ENCODE measurements around the gene FNDC3A. TPM values are rescaled to one million over a fixed set of nuclear protein-coding genes. Genes with fewer than 3 reads are reported as not detected.
A peak's percentile ranks its signal among the peaks of the same experiment; 100 is the strongest.
"Not testable (repeated sequence)": the region's sequence is repeated elsewhere in the genome, so short reads cannot be mapped to it uniquely, and the experiment has no call there.

The FNDC3A gene
- total RNA-seq, 1 donor from 2014 or later = 18.4 TPM

- DNase-seq = no peak
- intact Hi-C loops (cut with micrococcal nuclease) = no loop called here
- no peak for ATAC-seq
Observed at GRCh38 chr13:49113526-49114286, 138.0 kb downstream of the FNDC3A start.

DNA sequence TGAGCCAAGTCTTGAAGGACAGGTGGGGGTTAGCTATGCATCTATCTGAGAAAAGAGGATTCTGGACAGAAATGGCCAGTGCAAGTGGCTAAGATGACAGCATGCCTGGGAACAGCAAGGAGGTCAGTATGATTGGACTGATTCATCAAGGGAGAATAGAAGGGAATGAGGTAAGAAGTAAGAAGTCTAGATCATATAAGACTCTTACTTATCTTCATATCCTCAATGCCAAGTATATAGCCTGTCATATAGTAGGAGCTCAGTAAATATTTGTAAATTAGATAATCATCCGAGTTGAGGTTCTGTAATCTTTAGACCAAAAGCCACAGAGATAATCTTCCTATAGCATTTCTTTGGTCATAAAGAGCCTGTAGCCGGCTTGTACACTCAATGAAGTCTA is 141.2 kb downstream of the FNDC3A start:
- no peak for DNase-seq
- intact Hi-C loops (cut with micrococcal nuclease) = no loop called here
- no peak for ATAC-seq

- peak; percentile 8 for DNase-seq
- intact Hi-C loops (cut with micrococcal nuclease); ATAC-seq: not testable (repeated sequence)
Observed at GRCh38 chr13:49118455-49118854, 142.7 kb downstream of the FNDC3A start.

- no peak for ATAC-seq
- intact Hi-C loops (cut with micrococcal nuclease) = no loop called here
- no peak for DNase-seq
Observed at GRCh38 chr13:49124693-49125304, 149.1 kb downstream of the FNDC3A start.

DNA sequence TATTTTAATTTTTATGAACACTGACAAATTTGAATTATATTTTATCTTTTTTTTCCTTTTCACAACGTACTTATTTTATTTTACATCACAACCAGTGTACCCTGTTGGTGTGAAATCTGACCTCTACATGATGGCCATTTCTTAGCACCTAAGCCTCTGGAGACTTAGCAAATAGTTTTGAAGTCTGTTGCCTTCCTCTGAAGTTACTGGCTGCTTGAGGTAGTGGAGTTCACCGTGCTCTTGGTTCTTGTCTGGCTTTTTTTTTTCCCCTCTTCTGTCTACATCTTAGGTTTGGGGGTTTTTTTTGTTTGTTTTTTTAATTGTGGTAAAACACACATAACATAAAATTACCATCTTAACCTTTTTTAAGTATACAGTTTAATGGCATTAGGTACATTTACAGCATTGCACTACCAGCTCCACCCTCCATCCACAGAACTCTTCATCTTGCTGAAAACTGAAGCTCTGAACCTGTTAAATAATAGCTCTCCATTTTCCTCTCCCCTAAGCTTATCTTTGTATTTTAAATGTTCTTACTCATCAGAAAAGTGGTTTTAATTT is 150.3 kb downstream of the FNDC3A start:
- no peak for ATAC-seq
- DNase-seq = no peak
- intact Hi-C loops (cut with micrococcal nuclease) = no loop called here

DNA sequence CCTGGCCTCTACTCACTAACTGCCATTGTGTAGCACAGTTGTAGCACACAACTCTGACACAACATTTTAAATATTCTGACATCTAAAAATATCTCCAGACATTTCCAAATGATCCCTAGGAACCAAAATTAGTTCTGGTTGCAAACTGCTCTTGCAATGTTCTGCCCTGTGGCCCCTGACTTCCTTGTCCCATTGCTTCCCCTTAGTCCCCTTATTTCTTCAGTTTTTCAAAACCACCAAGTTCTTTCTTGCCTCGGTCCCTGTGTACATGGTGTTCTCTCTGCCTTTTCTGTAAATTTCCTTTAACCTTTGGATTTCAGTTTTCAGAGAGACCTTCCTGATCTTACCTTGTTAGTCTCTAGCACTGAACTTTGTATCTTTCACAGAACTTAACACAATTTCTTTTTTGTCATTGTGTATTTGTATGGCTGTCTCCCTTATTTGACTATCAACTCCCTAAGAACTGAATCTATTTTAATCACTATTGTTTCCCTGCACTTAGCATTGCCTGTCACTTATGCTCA is 156.8 kb downstream of the FNDC3A start:
- intact Hi-C loops (cut with micrococcal nuclease) = no loop called here
- peak; percentile 51 for ATAC-seq

GRCh38 chr13:49134305-49134704 is 158.6 kb downstream of the FNDC3A start:
- intact Hi-C loops (cut with micrococcal nuclease) = no loop called here
- ATAC-seq (no peak), DNase-seq (no peak)

More for the DNA sequence above, 156.8 kb downstream of the FNDC3A start:
- DNase-seq = peak; percentile 8

DNA sequence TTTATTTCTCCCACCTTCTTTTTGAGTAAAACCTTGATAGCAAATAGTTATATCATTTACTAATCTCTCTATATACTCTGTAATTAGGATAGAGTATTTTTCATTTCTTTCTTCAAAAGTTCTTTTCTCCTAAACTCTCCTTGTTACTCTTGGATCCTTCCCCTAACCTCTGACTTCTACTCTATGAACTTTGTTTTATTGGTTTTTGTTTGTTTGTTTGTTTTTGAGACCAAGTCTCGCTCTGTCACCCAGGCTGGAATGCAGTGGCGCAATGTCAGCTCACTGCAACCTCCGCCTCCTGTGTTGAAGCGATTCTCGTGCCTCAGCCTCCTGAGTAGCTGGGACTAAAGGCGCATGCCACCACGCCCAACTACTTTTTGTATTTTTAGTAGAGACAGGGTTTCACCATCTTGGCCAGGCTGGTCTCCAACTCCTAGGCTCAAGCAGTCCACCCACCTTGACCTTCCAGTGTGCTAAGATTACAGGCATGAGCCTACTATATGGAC is 161.5 kb downstream of the FNDC3A start:
- ATAC-seq; DNase-seq; intact Hi-C loops (cut with micrococcal nuclease): not testable (repeated sequence)

- intact Hi-C loops (cut with micrococcal nuclease) = no loop called here
Observed at GRCh38 chr13:49140910-49141611, 165.3 kb downstream of the FNDC3A start.

DNA sequence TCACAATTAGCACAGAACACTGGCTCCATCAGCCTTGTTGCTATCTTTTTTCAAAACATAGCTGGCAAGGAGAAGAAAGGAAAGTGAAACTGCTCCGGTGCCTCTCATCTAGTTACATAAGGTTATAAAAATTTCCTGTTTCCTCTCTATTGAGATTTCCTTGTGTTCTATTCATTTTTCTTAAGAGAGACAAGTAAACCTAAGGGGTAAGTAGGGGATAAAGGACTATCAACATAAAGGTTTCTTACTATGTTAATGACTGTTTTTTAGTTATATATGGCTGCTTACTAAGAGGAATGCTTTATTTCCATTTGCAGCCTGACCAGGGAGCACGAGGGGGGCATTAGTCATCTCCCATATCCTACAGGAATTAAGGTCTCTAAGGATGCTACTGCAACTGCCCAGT is 171.2 kb downstream of the FNDC3A start:
- intact Hi-C loops (cut with micrococcal nuclease) = no loop called here
- no peak for DNase-seq

More at GRCh38 chr13:49140910-49141611, 165.3 kb downstream of the FNDC3A start:
- no peak for DNase-seq
- no peak for ATAC-seq

DNA sequence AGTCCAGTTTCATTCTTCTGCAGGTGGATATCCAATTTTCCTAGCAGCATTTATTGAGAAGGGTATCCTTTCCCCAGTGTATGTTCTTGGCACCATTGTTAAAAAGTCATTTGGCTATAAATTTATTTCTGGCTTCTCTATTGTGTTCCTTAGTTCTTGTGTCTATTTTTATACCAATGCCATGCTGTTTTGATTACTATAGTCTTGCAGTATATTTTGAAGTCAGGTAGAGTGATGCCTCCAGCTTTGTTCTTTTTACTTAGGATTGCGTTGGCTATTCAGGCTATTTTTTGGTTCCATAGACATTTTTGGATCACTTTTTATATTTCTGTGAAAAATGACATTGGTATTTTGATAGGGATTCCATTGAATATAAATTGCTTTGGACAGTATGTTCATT is 172.7 kb downstream of the FNDC3A start:
- ATAC-seq (no peak), DNase-seq (no peak)
- intact Hi-C loops (cut with micrococcal nuclease) = no loop called here

More for the DNA sequence above, 171.2 kb downstream of the FNDC3A start:
- ATAC-seq = peak; percentile 41

- intact Hi-C loops (cut with micrococcal nuclease); DNase-seq; ATAC-seq: not testable (repeated sequence)
Observed at GRCh38 chr13:49157955-49158584, 182.4 kb downstream of the FNDC3A start.

DNA sequence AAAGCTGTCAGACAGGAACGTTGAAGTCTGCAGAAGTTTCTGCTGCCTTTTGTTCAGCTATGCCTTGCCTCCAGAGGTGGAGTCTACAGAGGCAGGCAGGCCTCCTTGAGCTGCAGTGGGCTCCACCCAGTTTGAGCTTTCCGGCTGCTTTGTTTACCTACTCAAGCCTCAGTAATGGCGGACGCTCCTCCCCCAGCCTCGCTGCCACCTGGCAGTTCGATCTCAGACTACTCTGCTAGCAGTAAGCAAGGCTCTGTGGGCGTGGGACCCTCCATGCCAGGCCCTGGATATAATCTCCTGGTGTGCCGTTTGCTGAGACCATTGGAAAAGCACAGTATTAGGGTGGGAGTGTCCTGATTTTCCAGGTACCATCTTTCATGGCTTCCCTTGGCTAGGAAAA is 187.4 kb downstream of the FNDC3A start:
- intact Hi-C loops (cut with micrococcal nuclease); DNase-seq; ATAC-seq: not testable (repeated sequence)

DNA sequence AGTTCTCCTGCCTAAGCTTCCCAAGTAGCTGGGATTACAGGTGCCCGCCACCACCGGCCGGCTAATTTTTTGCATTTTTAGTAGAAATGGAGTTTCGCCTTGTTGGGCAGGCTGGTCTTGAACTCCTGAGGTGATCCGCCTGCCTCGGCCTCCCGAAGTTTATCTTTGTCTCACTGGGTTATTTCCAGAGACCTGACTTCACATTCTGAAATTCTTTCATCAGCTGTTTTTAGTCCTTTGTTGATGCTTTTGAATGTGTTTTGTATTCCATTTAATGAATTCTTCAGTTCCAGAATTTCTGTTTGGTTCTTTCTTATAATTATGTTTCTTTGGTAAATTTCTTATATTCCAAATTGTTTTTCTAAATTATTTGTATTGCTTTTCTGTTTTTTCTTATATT is 189.0 kb downstream of the FNDC3A start:
- no peak for ATAC-seq
- no peak for DNase-seq
- intact Hi-C loops (cut with micrococcal nuclease) = no loop called here

DNA sequence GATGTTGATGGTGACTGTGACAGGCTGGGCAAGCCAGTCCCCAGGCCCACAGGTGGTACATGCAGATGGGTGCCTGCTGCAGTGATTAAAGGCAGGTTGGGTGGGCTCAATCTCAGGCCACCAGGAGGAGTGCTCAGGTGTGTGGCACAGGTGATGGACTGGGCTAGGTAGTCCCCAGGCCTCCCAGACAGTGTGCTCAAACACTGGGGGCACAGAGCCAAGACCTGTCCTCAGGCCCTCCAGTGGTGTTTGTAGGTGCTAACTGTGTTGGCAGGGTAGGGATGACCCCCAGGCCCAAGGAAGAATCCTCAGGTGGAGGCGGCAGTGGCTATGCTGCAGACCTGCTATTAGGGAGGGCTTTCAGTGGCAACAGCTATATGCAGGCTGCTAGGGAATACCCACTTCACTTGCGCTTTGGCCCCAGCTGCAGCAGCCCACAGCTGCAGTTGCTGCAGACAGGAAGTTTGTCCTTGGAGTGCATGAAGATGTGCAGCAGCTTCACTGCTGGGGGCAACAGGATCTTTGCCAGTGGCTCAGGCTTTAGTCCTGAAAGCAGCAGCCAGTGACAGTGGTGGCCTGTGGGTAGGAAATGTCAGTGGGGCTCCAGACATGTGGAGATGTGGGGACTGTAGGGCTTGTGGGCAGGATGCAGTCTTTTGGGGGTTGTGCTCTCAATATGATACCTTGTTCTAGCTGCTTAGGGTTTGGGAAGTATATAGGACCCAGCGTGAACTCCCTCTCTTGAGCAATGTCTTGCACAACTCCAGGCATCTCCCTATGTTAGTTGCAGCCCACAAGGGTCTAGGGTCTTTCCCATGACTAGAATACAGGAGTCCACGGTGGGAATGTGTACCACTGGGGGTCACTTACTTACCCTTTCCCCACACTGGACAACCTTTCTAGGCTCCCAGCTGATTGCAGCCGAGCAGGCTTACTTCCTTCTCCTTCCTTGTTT is 190.4 kb downstream of the FNDC3A start:
- DNase-seq = no peak
- intact Hi-C loops (cut with micrococcal nuclease) = no loop called here
- no peak for ATAC-seq

- DNase-seq = no peak
- intact Hi-C loops (cut with micrococcal nuclease) = no loop called here
- no peak for ATAC-seq
Observed at GRCh38 chr13:49171359-49171758, 195.6 kb downstream of the FNDC3A start.

GRCh38 chr13:49183672-49184325 is 208.1 kb downstream of the FNDC3A start:
- ATAC-seq = no peak
- intact Hi-C loops (cut with micrococcal nuclease) = no loop called here
- DNase-seq = no peak

All from left ventricle myocardium superior (tissue), 1 donor.